HCT116 (cell line): ENCODE measurements around the gene XPNPEP1. TPM values are rescaled to one million over a fixed set of nuclear protein-coding genes. Genes with fewer than 3 reads are reported as not detected.

Experiments
- ATAC-seq: fragments of 200-7000 bp; cut with Tn5 transposase; 2 replicates; pipeline ENCODE4 v1.9.1; 2020; ENCODE audit warnings: mild to moderate bottlenecking, moderate library complexity
- BruUV-seq: library from RNA; stranded (reverse); fragments of 400-500 nt; replicated peaks from 2 replicates; lab custom pipeline; 2021; lab: Mats Ljungman, UMichigan
- CTCF ChIA-PET: fragments of 300-600 bp; sonication (Branson Sonifier 250); formaldehyde crosslinking; loops from one replicate; lab custom pipeline; 2021; ENCODE audit warnings: antibody characterized with exemption; lab: Charles Lee
- POLR2A ChIA-PET: fragments of 300-600, 350-600 bp; sonication (Branson Sonifier 250); formaldehyde crosslinking; loops from one replicate; lab custom pipeline; 2021; ENCODE audit warnings: antibody characterized with exemption; lab: Charles Lee
- RAD21 ChIA-PET, 2 experiments: fragments of 300-600 bp; sonication (Branson Sonifier 250); formaldehyde crosslinking; loops; one replicate each; lab custom pipeline; 2023; ENCODE audit warnings: low total read pairs in 2 of 2; ENCODE audit not compliant: uncharacterized antibody in 2 of 2, unreplicated experiment in 2 of 2, low non-redundant PET in 1 of 2; lab: Charles Lee
- DNase-seq: peaks from one replicate; pipeline ENCODE4 v3.0.0-alpha.2; 2010; ENCODE audit warnings: low read depth, low spot score
- H2AFZ ChIP-seq: fragments of 200-600 bp; shearing (Covaris generic), sonication (generic); 2 replicates; pipeline ENCODE4 v1.6.1; 2017; ENCODE audit warnings: low read depth, mixed run types, mixed read lengths, antibody characterized with exemption, low read length; ENCODE audit not compliant: poor library complexity, severe bottlenecking
- H3K27ac ChIP-seq: 2 replicates; pipeline ENCODE4 v1.5.1; 2012; ENCODE audit warnings: low read depth, low read length
- H3K27me3 ChIP-seq: fragments of 200-600 bp; sonication (generic); 2 replicates; pipeline ENCODE4 v1.6.1; 2016; ENCODE audit warnings: mixed run types, low read length, mixed read lengths; ENCODE audit not compliant: insufficient read depth
- H3K36me3 ChIP-seq, 2 experiments: fragments of 200-500 bp in 1 of 2; fragments of 200-600 bp in 1 of 2; sonication (Bioruptor generic) in 1 of 2; sonication (generic) in 1 of 2; 2 replicates each; pipeline versions ENCODE4 v1.5.1 to v1.6.1; 2014 to 2016; ENCODE audit warnings: low read length in 2 of 2, inconsistent platforms in 1 of 2, mixed read lengths in 1 of 2, mixed run types in 1 of 2; ENCODE audit not compliant: insufficient read depth in 2 of 2, control insufficient read depth in 1 of 2
- H3K4me1 ChIP-seq, 2 experiments: fragments of 200-600 bp in 1 of 2; sonication (generic) in 1 of 2; 2 replicates each; pipeline versions ENCODE4 v1.5.1 to v1.6.1; 2012 to 2017; ENCODE audit warnings: low read length in 2 of 2, inconsistent platforms in 1 of 2, mild to moderate bottlenecking in 1 of 2, mixed read lengths in 1 of 2, mixed run types in 1 of 2, moderate library complexity in 1 of 2; ENCODE audit not compliant: insufficient read depth in 2 of 2, control insufficient read depth in 1 of 2
- H3K4me2 ChIP-seq: fragments of 200-600 bp; sonication (generic); 2 replicates; pipeline ENCODE4 v1.6.1; 2017; ENCODE audit warnings: mixed run types, low read length, mixed read lengths
- H3K4me3 ChIP-seq, 2 experiments: fragments of 200-600 bp in 1 of 2; sonication (generic) in 1 of 2; replicated peaks in 1 of 2; 2 replicates each; pipeline ENCODE4 v1.5.1; 2011 to 2016; ENCODE audit warnings: low read length in 2 of 2, control low read depth in 1 of 2, low read depth in 1 of 2, mild to moderate bottlenecking in 1 of 2, mixed read lengths in 1 of 2, mixed run types in 1 of 2
- H3K79me2 ChIP-seq: fragments of 200-600 bp; sonication (generic); 2 replicates; pipeline ENCODE4 v1.6.1; 2017; ENCODE audit warnings: mild to moderate bottlenecking, mixed run types, low read length, moderate library complexity, mixed read lengths; ENCODE audit not compliant: insufficient read depth
- H3K9ac ChIP-seq: fragments of 200-600 bp; sonication (generic); 2 replicates; pipeline ENCODE4 v1.6.1; 2016; ENCODE audit warnings: low read length, mixed read lengths
- H3K9me2 ChIP-seq: fragments of 200-600 bp; sonication (generic), shearing (Covaris generic); 2 replicates; pipeline ENCODE4 v1.6.1; 2017; ENCODE audit warnings: mixed run types, mild to moderate bottlenecking, moderate library complexity; ENCODE audit not compliant: insufficient read depth
- H3K9me3 ChIP-seq, 2 experiments: fragments of 200-500 bp in 1 of 2; fragments of 200-600 bp in 1 of 2; sonication (Bioruptor generic) in 1 of 2; sonication (generic) in 1 of 2; 2 replicates each; pipeline ENCODE4 v1.6.1; 2014 to 2017; ENCODE audit warnings: low read length in 2 of 2, mixed read lengths in 2 of 2, inconsistent platforms in 1 of 2, low read depth in 1 of 2, mild to moderate bottlenecking in 1 of 2, mixed run types in 1 of 2, moderate library complexity in 1 of 2; ENCODE audit not compliant: control insufficient read depth in 1 of 2, insufficient read depth in 1 of 2
- H4K20me1 ChIP-seq: fragments of 200-600 bp; sonication (generic), shearing (Covaris generic); 2 replicates; pipeline ENCODE4 v1.6.1; 2017; ENCODE audit warnings: mixed run types, mild to moderate bottlenecking, moderate library complexity; ENCODE audit not compliant: insufficient read depth
- CTCF ChIP-seq, 3 experiments: fragments of 200-600 bp in 1 of 3; sonication (generic) in 1 of 3; IDR thresholded peaks in 2 of 3; conservative IDR thresholded peaks in 1 of 3; 2 replicates each; pipeline ENCODE4 v1.5.1; 2012 to 2017; ENCODE audit warnings: low read depth in 2 of 3, low read length in 2 of 3, antibody characterized with exemption in 1 of 3, borderline replicate concordance in 1 of 3, control low read depth in 1 of 3, mild to moderate bottlenecking in 1 of 3, mixed read lengths in 1 of 3, mixed run types in 1 of 3, moderate library complexity in 1 of 3; ENCODE audit not compliant: insufficient read depth in 1 of 3
- EGR1 ChIP-seq: IDR thresholded peaks from 2 replicates; pipeline ENCODE4 v1.6.1; 2012; ENCODE audit warnings: low read depth
- EZH2 ChIP-seq: fragments of 200-600 bp; sonication (generic); IDR thresholded peaks from 2 replicates; pipeline ENCODE4 v1.6.1; 2017; ENCODE audit warnings: antibody characterized with exemption, mixed run types
- EZH2phosphoT487 ChIP-seq: fragments of 200-600 bp; IDR thresholded peaks from 2 replicates; pipeline ENCODE4 v1.6.1; 2018; ENCODE audit warnings: antibody characterized with exemption, borderline replicate concordance
- FOSL1 ChIP-seq: IDR thresholded peaks from 2 replicates; pipeline ENCODE4 v1.6.1; 2012; ENCODE audit warnings: low read depth
- JUND ChIP-seq: IDR thresholded peaks from 2 replicates; pipeline ENCODE4 v1.6.1; 2012
- MAX ChIP-seq: IDR thresholded peaks from 2 replicates; pipeline ENCODE4 v1.6.1; 2012
- REST ChIP-seq: IDR thresholded peaks from 2 replicates; pipeline ENCODE4 v1.6.1; 2012; ENCODE audit warnings: low read depth
- SP1 ChIP-seq: IDR thresholded peaks from 2 replicates; pipeline ENCODE4 v1.6.1; 2012; ENCODE audit warnings: low read depth
- YY1 ChIP-seq: IDR thresholded peaks from 2 replicates; pipeline ENCODE4 v1.6.1; 2011; ENCODE audit warnings: low read length, low read depth, moderate library complexity, mild to moderate bottlenecking; ENCODE audit not compliant: insufficient replicate concordance; ENCODE audit errors: extremely low read depth
- intact Hi-C: fragments of 100-400 bp; cut with micrococcal nuclease; formaldehyde crosslinking; loops from 2 replicates; pipeline ENCODE4 v1.10.0; 2022
- total RNA-seq: library from RNA; stranded (reverse); gene quantifications from one replicate; pipeline ENCODE4 v1.2.1, GENCODE V29; 2021; ENCODE audit not compliant: unreplicated experiment
- TF ChIP-seq, protein P1 (sequence below): IDR thresholded peaks from 2 replicates; pipeline ENCODE4 v1.6.1; 2012

Gene XPNPEP1
- total RNA-seq, 1 experiment from 2014 or later = 87.3 TPM

DNA sequence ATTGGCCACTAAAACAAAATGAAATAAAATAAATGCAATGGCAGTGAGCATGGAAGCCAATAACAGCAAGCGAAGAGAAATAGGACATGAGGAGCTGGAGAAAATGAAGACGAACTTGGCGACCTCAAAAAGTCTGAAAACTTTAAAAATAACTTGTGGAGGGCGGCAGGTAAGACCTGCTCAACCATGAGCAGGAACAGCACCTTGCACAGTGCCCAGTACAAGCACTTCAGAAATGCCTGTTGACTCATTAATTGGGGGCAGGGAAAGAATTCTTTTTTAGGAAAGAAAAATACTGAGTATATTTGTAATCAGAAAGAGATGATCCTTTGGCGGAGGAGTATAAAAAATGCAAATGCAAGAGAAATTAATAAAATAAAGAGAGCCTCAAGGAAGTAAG, 78.0 kb downstream of the XPNPEP1 start:
- no peak overlapping the region for H3K9ac ChIP-seq
- H3K4me1 ChIP-seq = no peaks in the 10 kb centered on the region
- RAD21 ChIA-PET = no interaction called here
- CTCF ChIA-PET = interaction anchor here (1.9 kb wide), 1 partner anchor 39 kb away, joined by 4 read pairs; no protein-coding TSS in a partner anchor
- TF ChIP-seq YY1 = no peak
- TF ChIP-seq MAX = no peak
- TF ChIP-seq EZH2phosphoT487 = no peak
- no peak for TF ChIP-seq FOSL1
- no peak for TF ChIP-seq REST
- no peak for TF ChIP-seq EZH2
- no peak for TF ChIP-seq SP1
- no peak for TF ChIP-seq JUND
- TF ChIP-seq, protein P1, sequence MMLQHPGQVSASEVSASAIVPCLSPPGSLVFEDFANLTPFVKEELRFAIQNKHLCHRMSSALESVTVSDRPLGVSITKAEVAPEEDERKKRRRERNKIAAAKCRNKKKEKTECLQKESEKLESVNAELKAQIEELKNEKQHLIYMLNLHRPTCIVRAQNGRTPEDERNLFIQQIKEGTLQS = no peak
- no peak for TF ChIP-seq EGR1
- no peak for TF ChIP-seq CTCF (IDR thresholded peaks at IDR 0.05 in 2 of 3, conservative IDR thresholded peaks at IDR 0.05 in 1 of 3; ENCODE audit: borderline replicate concordance in 1 of 3, insufficient read depth in 1 of 3, low read depth in 2 of 3, low read length in 2 of 3)
- H3K4me2 ChIP-seq = no peak overlapping the region
- H3K9me3 ChIP-seq = no peaks in the 10 kb centered on the region
- intact Hi-C loops = no loop called here
- ATAC-seq = no peak
- peaks cover 69% of the 10 kb centered on the region for H3K27me3 ChIP-seq
- no peak overlapping the region for H3K4me3 ChIP-seq
- BruUV-seq = no TSS peak
- H3K9me2 ChIP-seq = no peaks in the 10 kb centered on the region
- H3K79me2 ChIP-seq = no peaks in the 10 kb centered on the region
- no peak overlapping the region for H2AFZ ChIP-seq
- no peak overlapping the region for H3K27ac ChIP-seq
- no peaks in the 10 kb centered on the region for H4K20me1 ChIP-seq
- H3K36me3 ChIP-seq = no peaks in the 10 kb centered on the region
- no peak for DNase-seq
- POLR2A ChIA-PET = no interaction called here
